Measurements from ENCODE around the gene ETV1.

GRCh38 chr7:13920053-13920697 is 69.3 kb downstream of the ETV1 start:
- TF ChIP-seq, protein P1, sequence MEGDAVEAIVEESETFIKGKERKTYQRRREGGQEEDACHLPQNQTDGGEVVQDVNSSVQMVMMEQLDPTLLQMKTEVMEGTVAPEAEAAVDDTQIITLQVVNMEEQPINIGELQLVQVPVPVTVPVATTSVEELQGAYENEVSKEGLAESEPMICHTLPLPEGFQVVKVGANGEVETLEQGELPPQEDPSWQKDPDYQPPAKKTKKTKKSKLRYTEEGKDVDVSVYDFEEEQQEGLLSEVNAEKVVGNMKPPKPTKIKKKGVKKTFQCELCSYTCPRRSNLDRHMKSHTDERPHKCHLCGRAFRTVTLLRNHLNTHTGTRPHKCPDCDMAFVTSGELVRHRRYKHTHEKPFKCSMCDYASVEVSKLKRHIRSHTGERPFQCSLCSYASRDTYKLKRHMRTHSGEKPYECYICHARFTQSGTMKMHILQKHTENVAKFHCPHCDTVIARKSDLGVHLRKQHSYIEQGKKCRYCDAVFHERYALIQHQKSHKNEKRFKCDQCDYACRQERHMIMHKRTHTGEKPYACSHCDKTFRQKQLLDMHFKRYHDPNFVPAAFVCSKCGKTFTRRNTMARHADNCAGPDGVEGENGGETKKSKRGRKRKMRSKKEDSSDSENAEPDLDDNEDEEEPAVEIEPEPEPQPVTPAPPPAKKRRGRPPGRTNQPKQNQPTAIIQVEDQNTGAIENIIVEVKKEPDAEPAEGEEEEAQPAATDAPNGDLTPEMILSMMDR (IDR thresholded peaks at IDR 0.05; ENCODE audit: low read depth, low read length, poor library complexity, severe bottlenecking): no peak
- no peak for TF ChIP-seq EZH2phosphoT487 (IDR thresholded peaks at IDR 0.05; ENCODE audit: borderline replicate concordance, low read length)
